22Rv1 (cell line): ENCODE measurements around the gene FOXP1.

Experiments
- H3K27ac ChIP-seq: fragments of 450-650 bp; 2 replicates; pipeline ENCODE4 v1.5.1; 2017
- CTCF ChIP-seq: fragments of 450-650 bp; IDR thresholded peaks from 2 replicates; pipeline ENCODE4 v1.5.1; 2017; ENCODE audit warnings: mild to moderate bottlenecking
- ZFX ChIP-seq: fragments of 450-650 bp; IDR thresholded peaks from 2 replicates; pipeline ENCODE4 v1.6.1; 2017; ENCODE audit warnings: antibody characterized with exemption, borderline replicate concordance

FOXP1 gene

GRCh38 chr3:71315431-71315830, 268.1 kb downstream of the FOXP1 start:
- H3K27ac ChIP-seq, result no peak overlapping the region
- TF ChIP-seq ZFX, result no peak

- H3K27ac ChIP-seq, result no peak overlapping the region
- TF ChIP-seq ZFX (no peak), CTCF (no peak)
Observed at GRCh38 chr3:71313844-71314243, 269.7 kb downstream of the FOXP1 start.

GRCh38 chr3:71312461-71312860, 271.1 kb downstream of the FOXP1 start:
- H3K27ac ChIP-seq, result no peak overlapping the region
- no peak for TF ChIP-seq ZFX
- no peak for TF ChIP-seq CTCF

GRCh38 chr3:71311661-71312046, 271.9 kb downstream of the FOXP1 start:
- TF ChIP-seq CTCF (no peak), ZFX (no peak)
- no peak overlapping the region for H3K27ac ChIP-seq

- no peak for TF ChIP-seq CTCF
- TF ChIP-seq ZFX, result no peak
- no peak overlapping the region for H3K27ac ChIP-seq
Observed at GRCh38 chr3:71310980-71311660, 272.4 kb downstream of the FOXP1 start.

- no peak for TF ChIP-seq CTCF
- TF ChIP-seq ZFX, result no peak
- no peak overlapping the region for H3K27ac ChIP-seq
Observed at GRCh38 chr3:71310359-71310979, 273.1 kb downstream of the FOXP1 start.

GRCh38 chr3:71309886-71310285, 273.6 kb downstream of the FOXP1 start:
- TF ChIP-seq ZFX, result no peak
- no peak for TF ChIP-seq CTCF
- H3K27ac ChIP-seq, result no peak overlapping the region
